ENCODE data around the gene USP11.

GRCh38 chrX:47216393-47216925 is 16.4 kb upstream of the USP11 start:
- no peak for TF ChIP-seq GATA2 (IDR thresholded peaks at IDR 0.05; ENCODE audit: low read depth, low read length)
- TF ChIP-seq GATA3 (IDR thresholded peaks at IDR 0.05; ENCODE audit: low read depth, low read length): no peak
